Vagina (tissue), 2 donors: ENCODE measurements around the gene RNU5B-1. TPM values are rescaled to one million over a fixed set of nuclear protein-coding genes. Genes with fewer than 3 reads are reported as not detected.

ENCODE experiments used
- DNase-seq, 2 donors: peaks; one replicate each; pipeline ENCODE4 v3.0.0-alpha.2; 2017; ENCODE audit errors: extremely low spot score in 2 of 2
- H3K27ac ChIP-seq: fragments of 200-600 bp; sonication (generic); one replicate; pipeline ENCODE4 v1.5.1; 2019
- H3K27me3 ChIP-seq: fragments of 200-600 bp; sonication (generic); one replicate; pipeline ENCODE4 v1.5.1; 2019
- H3K36me3 ChIP-seq, 2 donors: fragments of 200-600 bp; sonication (generic); one replicate each; pipeline ENCODE4 v1.5.1; 2017 to 2019
- H3K4me1 ChIP-seq: fragments of 200-600 bp; sonication (generic); one replicate; pipeline ENCODE4 v1.5.1; 2019
- H3K4me3 ChIP-seq, 2 donors: fragments of 200-600 bp; sonication (generic); 1 replicate in 1 of 2; 2 replicates in 1 of 2; pipeline ENCODE4 v1.5.1; 2016 to 2019
- H3K9me3 ChIP-seq: fragments of 200-600 bp; sonication (generic); one replicate; pipeline ENCODE4 v1.5.1; 2019
- POLR2A ChIP-seq, 2 donors: fragments of 450-650 bp; IDR thresholded peaks; one replicate each; pipeline ENCODE4 v1.6.1; 2017; ENCODE audit warnings: antibody characterized with exemption in 2 of 2, mild to moderate bottlenecking in 2 of 2, moderate library complexity in 2 of 2
- POLR2AphosphoS5 ChIP-seq, 2 donors: sonication (generic); formaldehyde crosslinking; IDR thresholded peaks; one replicate each; pipeline ENCODE4 v1.9.0; 2017; ENCODE audit warnings: antibody characterized with exemption in 2 of 2, mild to moderate bottlenecking in 2 of 2, low read depth in 1 of 2; ENCODE audit not compliant: insufficient read depth in 1 of 2
- intact Hi-C: fragments of 100-400 bp; cut with DNase I; formaldehyde crosslinking; loops from one replicate; pipeline ENCODE4 v1.15.1; 2023
- total RNA-seq: library from RNA; depleted of rRNA; stranded (reverse); fragments of >200 nt; gene quantifications from one replicate; pipeline ENCODE4 v1.2.3, GENCODE V29; 2016
- TF ChIP-seq, protein P1 (sequence below), 3 experiments: fragments of 450-650 bp in 2 of 3; fragments of 200-600 bp in 1 of 3; sonication (generic) in 1 of 3; IDR thresholded peaks; one replicate each; pipeline ENCODE4 v1.5.1; 2017 to 2019; ENCODE audit warnings: antibody characterized with exemption in 3 of 3, mild to moderate bottlenecking in 2 of 3, moderate library complexity in 2 of 3

The RNU5B-1 gene
- total RNA-seq, 1 donor from 2014 or later: not detected

DNA sequence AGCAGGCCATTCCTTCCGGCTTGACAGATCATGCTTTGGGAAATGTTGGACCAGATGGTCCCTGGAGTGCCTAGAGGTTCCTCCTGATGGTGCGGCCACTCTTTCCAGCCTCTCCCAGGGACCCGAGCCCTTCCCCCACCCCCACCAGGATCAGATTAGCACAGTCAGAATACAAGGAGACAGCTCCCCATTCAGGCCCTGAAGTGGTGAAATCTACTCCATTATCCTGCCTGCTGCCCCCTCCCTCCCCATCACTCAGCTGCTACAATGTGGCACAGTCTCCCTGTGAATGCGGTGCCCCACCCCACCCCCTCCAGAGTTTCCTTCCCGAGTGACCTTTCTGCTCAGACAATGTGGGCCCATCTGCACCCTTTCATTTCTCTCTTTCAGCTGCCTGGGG is 29.4 kb downstream of the RNU5B-1 start:
- DNase-seq: no peak
- no peak for TF ChIP-seq POLR2AphosphoS5 (IDR thresholded peaks at IDR 0.05; ENCODE audit: insufficient read depth in 1 of 2, low read depth in 1 of 2)
- TF ChIP-seq, protein P1, sequence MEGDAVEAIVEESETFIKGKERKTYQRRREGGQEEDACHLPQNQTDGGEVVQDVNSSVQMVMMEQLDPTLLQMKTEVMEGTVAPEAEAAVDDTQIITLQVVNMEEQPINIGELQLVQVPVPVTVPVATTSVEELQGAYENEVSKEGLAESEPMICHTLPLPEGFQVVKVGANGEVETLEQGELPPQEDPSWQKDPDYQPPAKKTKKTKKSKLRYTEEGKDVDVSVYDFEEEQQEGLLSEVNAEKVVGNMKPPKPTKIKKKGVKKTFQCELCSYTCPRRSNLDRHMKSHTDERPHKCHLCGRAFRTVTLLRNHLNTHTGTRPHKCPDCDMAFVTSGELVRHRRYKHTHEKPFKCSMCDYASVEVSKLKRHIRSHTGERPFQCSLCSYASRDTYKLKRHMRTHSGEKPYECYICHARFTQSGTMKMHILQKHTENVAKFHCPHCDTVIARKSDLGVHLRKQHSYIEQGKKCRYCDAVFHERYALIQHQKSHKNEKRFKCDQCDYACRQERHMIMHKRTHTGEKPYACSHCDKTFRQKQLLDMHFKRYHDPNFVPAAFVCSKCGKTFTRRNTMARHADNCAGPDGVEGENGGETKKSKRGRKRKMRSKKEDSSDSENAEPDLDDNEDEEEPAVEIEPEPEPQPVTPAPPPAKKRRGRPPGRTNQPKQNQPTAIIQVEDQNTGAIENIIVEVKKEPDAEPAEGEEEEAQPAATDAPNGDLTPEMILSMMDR (IDR thresholded peaks at IDR 0.05): no peak
- TF ChIP-seq POLR2A (IDR thresholded peaks at IDR 0.05): no peak
- intact Hi-C loops: no loop called here
- H3K27ac ChIP-seq: no peak overlapping the region
- H3K4me3 ChIP-seq: no peak overlapping the region
- H3K27me3 ChIP-seq: no peaks in the 10 kb centered on the region
- H3K36me3 ChIP-seq: no peaks in the 10 kb centered on the region
- H3K4me1 ChIP-seq: no peaks in the 10 kb centered on the region
- no peaks in the 10 kb centered on the region for H3K9me3 ChIP-seq

DNA sequence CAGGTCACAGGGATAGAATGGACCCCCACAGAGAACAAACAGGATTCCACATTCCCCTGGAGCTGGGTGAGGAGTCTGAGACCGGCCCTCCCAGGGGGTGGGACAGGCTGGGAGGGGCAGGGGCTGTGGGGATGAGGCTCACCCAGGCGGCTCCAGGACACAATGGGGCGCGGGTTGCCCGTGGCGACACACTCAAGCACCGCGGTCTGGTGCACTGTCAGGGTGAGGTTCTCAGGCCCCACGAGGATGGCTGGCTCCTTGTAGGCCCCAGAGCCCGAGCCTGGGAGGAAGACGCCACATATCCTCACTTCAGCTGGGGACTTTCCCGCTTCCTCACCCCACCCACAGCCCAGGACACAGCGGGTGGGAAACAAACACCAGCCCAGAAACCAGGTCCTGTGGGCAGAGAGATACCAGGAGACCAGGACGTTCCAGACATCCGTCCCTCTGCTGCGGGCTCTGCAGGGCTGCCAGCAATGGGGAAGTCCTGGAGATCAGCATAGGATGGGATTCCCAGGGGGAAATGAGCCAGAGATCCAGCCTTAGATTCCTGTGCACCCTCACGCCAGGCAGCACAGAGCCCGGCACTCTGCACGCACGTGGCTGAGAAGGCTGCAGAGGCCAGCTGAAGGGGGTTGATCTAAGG is 30.2 kb downstream of the RNU5B-1 start:
- H3K4me3 ChIP-seq: no peak overlapping the region
- TF ChIP-seq, protein P1 (IDR thresholded peaks at IDR 0.05): no peak
- no peak for TF ChIP-seq POLR2AphosphoS5 (IDR thresholded peaks at IDR 0.05; ENCODE audit: insufficient read depth in 1 of 2, low read depth in 1 of 2)
- TF ChIP-seq POLR2A (IDR thresholded peaks at IDR 0.05): no peak
- intact Hi-C loops: no loop called here
- no peak overlapping the region for H3K27ac ChIP-seq
- no peaks in the 10 kb centered on the region for H3K36me3 ChIP-seq
- H3K4me1 ChIP-seq: no peaks in the 10 kb centered on the region
- no peaks in the 10 kb centered on the region for H3K27me3 ChIP-seq
- no peaks in the 10 kb centered on the region for H3K9me3 ChIP-seq
- no peak for DNase-seq

DNA sequence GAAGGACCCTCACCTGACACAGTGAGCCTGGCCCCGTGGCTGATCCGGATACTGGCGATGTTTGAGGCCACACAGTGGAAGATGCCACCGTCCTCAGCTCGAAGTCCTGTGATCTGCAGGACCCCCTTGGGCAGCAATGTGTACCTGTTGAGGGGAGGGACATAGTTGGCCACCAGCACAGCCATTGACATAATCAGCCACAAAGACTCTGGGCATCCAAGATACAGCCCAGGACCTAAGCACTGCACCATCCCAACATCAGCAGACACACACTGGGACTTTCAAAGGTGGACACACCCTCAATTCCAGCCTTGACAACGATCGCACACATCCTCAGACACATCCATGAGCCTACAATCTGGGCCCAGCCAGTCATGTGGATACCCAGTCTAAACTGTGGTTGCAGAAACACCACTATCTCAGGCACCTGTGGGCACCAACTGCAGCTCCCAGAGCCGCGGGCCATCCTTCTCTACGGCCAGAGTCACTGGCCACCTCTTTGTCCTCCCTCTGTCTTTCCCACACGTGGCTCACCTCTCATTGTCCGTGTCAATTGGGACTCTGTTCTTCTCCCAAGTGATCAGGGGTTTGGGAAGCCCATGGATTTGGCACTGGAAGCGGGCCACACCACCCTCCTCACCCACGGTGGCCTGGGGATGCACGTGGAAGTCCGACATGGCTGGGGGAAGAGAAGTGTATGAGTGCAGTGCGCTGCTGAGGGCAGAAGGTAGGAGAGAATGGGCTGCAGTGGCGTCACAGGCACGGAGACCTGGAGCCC is 31.0 kb downstream of the RNU5B-1 start:
- TF ChIP-seq POLR2AphosphoS5 (IDR thresholded peaks at IDR 0.05; ENCODE audit: insufficient read depth in 1 of 2, low read depth in 1 of 2) (no peak), POLR2A (IDR thresholded peaks at IDR 0.05) (no peak)
- TF ChIP-seq, protein P1 (IDR thresholded peaks at IDR 0.05): no peak
- Histone ChIP-seq H3K9me3 (no peaks in the 10 kb centered on the region), H3K27me3 (no peaks in the 10 kb centered on the region), H3K4me1 (no peaks in the 10 kb centered on the region), H3K4me3 (no peak overlapping the region), H3K27ac (no peak overlapping the region), H3K36me3 (no peaks in the 10 kb centered on the region)
- intact Hi-C loops: no loop called here
- no peak for DNase-seq

DNA sequence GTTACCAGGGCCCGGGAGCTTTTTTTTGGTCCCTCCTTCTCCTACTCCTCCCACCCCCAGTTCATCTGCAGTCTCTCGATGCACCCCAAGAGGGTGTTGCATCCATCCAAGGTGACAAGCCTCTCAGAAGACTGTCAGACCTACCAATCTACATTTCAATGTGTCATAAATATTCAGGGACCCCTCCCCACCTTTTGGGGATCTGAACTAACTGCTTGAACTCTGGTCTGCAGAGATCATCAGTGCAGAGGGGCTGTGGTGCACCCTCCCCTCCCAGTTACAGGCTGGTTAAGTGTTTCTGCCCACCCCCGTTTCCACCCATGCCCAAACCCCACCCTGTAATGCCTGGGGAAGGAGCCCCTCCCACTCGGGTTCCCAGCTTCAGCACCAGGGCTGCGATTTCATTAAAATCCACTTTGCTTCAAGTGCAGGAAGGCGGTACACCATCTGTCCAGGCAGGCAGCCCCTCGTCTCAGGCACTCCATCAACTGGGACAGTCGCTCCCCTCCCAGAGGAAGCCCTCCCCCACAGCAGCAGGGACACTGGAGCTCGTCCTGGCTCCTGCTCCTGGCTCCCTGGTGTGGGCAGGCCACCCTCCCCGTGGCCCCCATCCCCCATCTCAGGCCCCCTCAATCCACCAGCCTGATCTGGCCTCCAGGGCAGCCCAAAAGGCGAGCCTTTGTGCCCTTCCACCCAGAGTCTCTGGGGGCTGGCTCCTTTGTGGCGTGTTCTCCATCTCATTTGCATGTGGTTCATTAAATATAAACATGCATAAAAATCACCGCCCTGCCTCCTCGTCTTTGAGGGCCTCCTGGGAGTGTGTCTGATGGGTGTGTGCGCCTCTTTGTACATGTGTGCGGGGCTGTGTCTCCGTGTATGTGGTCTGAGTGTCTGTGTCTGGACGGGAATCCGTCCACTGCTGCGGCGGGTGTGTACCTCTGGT is 32.3 kb downstream of the RNU5B-1 start:
- intact Hi-C loops: no loop called here
- H3K4me3 ChIP-seq: no peak overlapping the region
- no peaks in the 10 kb centered on the region for H3K9me3 ChIP-seq
- no peak overlapping the region for H3K27ac ChIP-seq
- no peak for DNase-seq
- no peaks in the 10 kb centered on the region for H3K27me3 ChIP-seq
- H3K36me3 ChIP-seq: no peaks in the 10 kb centered on the region
- TF ChIP-seq, protein P1 (IDR thresholded peaks at IDR 0.05): no peak
- TF ChIP-seq POLR2A (IDR thresholded peaks at IDR 0.05): no peak
- no peak for TF ChIP-seq POLR2AphosphoS5 (IDR thresholded peaks at IDR 0.05; ENCODE audit: insufficient read depth in 1 of 2, low read depth in 1 of 2)
- no peaks in the 10 kb centered on the region for H3K4me1 ChIP-seq
